Measurements from ENCODE around the gene KRTAP10-12.

DNA sequence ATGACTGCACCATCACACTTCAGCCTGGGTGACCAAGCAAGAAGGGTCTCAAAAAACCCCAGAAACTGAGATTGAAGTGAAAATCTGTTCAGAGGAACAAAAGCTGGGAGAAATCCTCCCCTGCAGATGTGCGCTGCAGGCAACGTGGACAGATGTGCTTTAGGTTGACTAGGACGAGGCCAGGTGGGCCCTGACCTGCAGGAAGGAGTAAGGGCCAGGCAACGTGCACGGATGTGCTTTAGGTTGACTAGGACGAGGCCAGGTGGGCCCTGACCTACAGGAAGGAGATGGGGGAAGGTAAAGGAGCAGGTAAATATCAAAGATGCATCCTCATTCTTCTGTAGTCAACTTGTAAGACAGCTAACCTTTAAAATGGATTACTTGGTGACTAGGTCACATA lies 12.5 kb upstream of the KRTAP10-12 start:
- no peak for TF ChIP-seq POLR2A (IDR thresholded peaks at IDR 0.05; ENCODE audit: low read depth, low read length)
- TF ChIP-seq TAF1 (IDR thresholded peaks at IDR 0.05; ENCODE audit: borderline replicate concordance, low read depth, low read length), result no peak
- TF ChIP-seq POLR2AphosphoS5 (IDR thresholded peaks at IDR 0.05; ENCODE audit: low read depth, low read length), result no peak

All from GM12892 (cell line).